H9 (cell line): ENCODE measurements around the gene MEP1A. TPM values are rescaled to one million over a fixed set of nuclear protein-coding genes. Genes with fewer than 3 reads are reported as not detected.
"Not testable (repeated sequence)": the region's sequence is repeated elsewhere in the genome, so short reads cannot be mapped to it uniquely, and the experiment has no call there.

Experiments
- DNase-seq: peaks from one replicate; pipeline ENCODE4 v3.0.0-alpha.2; 2017
- H2AFZ ChIP-seq: one replicate; pipeline ENCODE4 v1.6.1; 2013; ENCODE audit warnings: mild to moderate bottlenecking, low read length, control low read depth, moderate library complexity
- H2AK5ac ChIP-seq: 2 replicates; pipeline ENCODE4 v1.6.1; 2013; ENCODE audit warnings: low read length, control low read depth, mixed read lengths; ENCODE audit not compliant: insufficient read length
- H2BK120ac ChIP-seq: one replicate; pipeline ENCODE4 v1.6.1; 2013; ENCODE audit warnings: low read depth, mild to moderate bottlenecking, low read length, control low read depth, inconsistent platforms; ENCODE audit not compliant: poor library complexity, severe bottlenecking
- H2BK12ac ChIP-seq: 2 replicates; pipeline ENCODE4 v1.6.1; 2013; ENCODE audit warnings: low read length, control low read depth, mixed read lengths, low read depth; ENCODE audit not compliant: insufficient read length
- H2BK15ac ChIP-seq: 2 replicates; pipeline ENCODE4 v1.6.1; 2013; ENCODE audit warnings: low read depth, low read length, control low read depth
- H2BK20ac ChIP-seq: one replicate; pipeline ENCODE4 v1.6.1; 2013; ENCODE audit warnings: low read depth, mild to moderate bottlenecking, low read length, control low read depth, inconsistent platforms; ENCODE audit not compliant: poor library complexity, severe bottlenecking
- H2BK5ac ChIP-seq: 2 replicates; pipeline ENCODE4 v1.6.1; 2013; ENCODE audit warnings: low read length, control low read depth, mixed read lengths; ENCODE audit not compliant: insufficient read length
- H3K14ac ChIP-seq: 2 replicates; pipeline ENCODE4 v1.6.1; 2013; ENCODE audit warnings: low read length, control low read depth; ENCODE audit not compliant: insufficient read depth
- H3K18ac ChIP-seq: 2 replicates; pipeline ENCODE4 v1.6.1; 2013; ENCODE audit warnings: low read depth, mild to moderate bottlenecking, mixed read lengths, low read length, control low read depth; ENCODE audit not compliant: insufficient read length
- H3K23ac ChIP-seq: 2 replicates; pipeline ENCODE4 v1.6.1; 2013; ENCODE audit warnings: low read length, control low read depth, mixed read lengths, low read depth; ENCODE audit not compliant: insufficient read length
- H3K23me2 ChIP-seq: 2 replicates; pipeline ENCODE4 v1.6.1; 2013; ENCODE audit warnings: low read depth, mild to moderate bottlenecking, mixed read lengths, low read length, control low read depth; ENCODE audit not compliant: insufficient read length, poor library complexity, severe bottlenecking
- H3K27ac ChIP-seq: 2 replicates; pipeline ENCODE4 v1.5.1; 2013; ENCODE audit warnings: low read length, control low read depth, mixed read lengths, low read depth; ENCODE audit not compliant: insufficient read length
- H3K27me3 ChIP-seq: 2 replicates; pipeline ENCODE4 v1.6.1; 2013; ENCODE audit warnings: low read length, control low read depth, inconsistent platforms; ENCODE audit not compliant: insufficient read depth
- H3K4ac ChIP-seq: 2 replicates; pipeline ENCODE4 v1.6.1; 2013; ENCODE audit warnings: low read depth, mild to moderate bottlenecking, control low read depth, inconsistent platforms, low read length, moderate library complexity
- H3K4me1 ChIP-seq: 2 replicates; pipeline ENCODE4 v1.6.1; 2013; ENCODE audit warnings: low read length, control low read depth, inconsistent platforms; ENCODE audit not compliant: insufficient read depth
- H3K4me2 ChIP-seq: 2 replicates; pipeline ENCODE4 v1.6.1; 2013; ENCODE audit warnings: low read length, control low read depth, mixed read lengths; ENCODE audit not compliant: insufficient read length, insufficient read depth
- H3K56ac ChIP-seq: 2 replicates; pipeline ENCODE4 v1.6.1; 2013; ENCODE audit warnings: low read depth, mild to moderate bottlenecking, mixed read lengths, low read length, control low read depth; ENCODE audit not compliant: insufficient read length
- H3K79me1 ChIP-seq: 2 replicates; pipeline ENCODE4 v1.6.1; 2013; ENCODE audit warnings: low read depth, mild to moderate bottlenecking, moderate library complexity, low read length, control low read depth, inconsistent platforms; ENCODE audit not compliant: insufficient read depth, poor library complexity, severe bottlenecking
- H3K79me2 ChIP-seq: 2 replicates; pipeline ENCODE4 v1.6.1; 2013; ENCODE audit warnings: low read length, control low read depth, inconsistent platforms; ENCODE audit not compliant: insufficient read depth
- H3K9ac ChIP-seq: 2 replicates; pipeline ENCODE4 v1.6.1; 2013; ENCODE audit warnings: low read length, control low read depth, mixed read lengths; ENCODE audit not compliant: insufficient read length; ENCODE audit errors: extremely low read depth
- H3K9me3 ChIP-seq: one replicate; pipeline ENCODE4 v1.6.1; 2013; ENCODE audit warnings: low read depth, low read length, inconsistent platforms; ENCODE audit not compliant: control insufficient read depth
- H3T11ph ChIP-seq: one replicate; pipeline ENCODE4 v1.6.1; 2013; ENCODE audit warnings: mild to moderate bottlenecking, low read length, control low read depth, inconsistent platforms
- H4K20me1 ChIP-seq: one replicate; pipeline ENCODE4 v1.6.1; 2013; ENCODE audit not compliant: control insufficient read depth, insufficient read length, insufficient read depth
- H4K5ac ChIP-seq: 2 replicates; pipeline ENCODE4 v1.6.1; 2013; ENCODE audit warnings: low read depth, mild to moderate bottlenecking, mixed read lengths, low read length, control low read depth; ENCODE audit not compliant: insufficient read length
- H4K8ac ChIP-seq: replicated peaks from 2 replicates; pipeline ENCODE4 v1.6.1; 2013; ENCODE audit warnings: low read length, control low read depth, mixed read lengths, low read depth; ENCODE audit not compliant: insufficient read length
- H4K91ac ChIP-seq: 2 replicates; pipeline ENCODE4 v1.6.1; 2013; ENCODE audit warnings: low read depth, mild to moderate bottlenecking, moderate library complexity, mixed read lengths, low read length, control low read depth; ENCODE audit not compliant: insufficient read length
- H3K27ac Mint-ChIP-seq, 3 experiments: 2 replicates in 2 of 3; 3 replicates in 1 of 3; pipeline ENCODE4 v1.8.0; 2020 to 2021; ENCODE audit warnings: mixed read lengths in 3 of 3, mild to moderate bottlenecking in 1 of 3, moderate library complexity in 1 of 3
- H3K27me3 Mint-ChIP-seq: 2 replicates; pipeline ENCODE4 v1.8.0; 2021; ENCODE audit warnings: low read depth, mild to moderate bottlenecking, moderate library complexity, mixed read lengths
- H3K36me3 Mint-ChIP-seq, 3 experiments: 2 replicates in 2 of 3; 3 replicates in 1 of 3; pipeline ENCODE4 v1.8.0; 2020 to 2021; ENCODE audit warnings: low read depth in 3 of 3, mixed read lengths in 3 of 3; ENCODE audit not compliant: insufficient read depth in 1 of 3
- H3K4me1 Mint-ChIP-seq, 2 experiments: 2 replicates each; pipeline ENCODE4 v1.8.0; 2020; ENCODE audit warnings: mixed read lengths in 2 of 2
- H3K4me3 Mint-ChIP-seq, 2 experiments: 2 replicates in 1 of 2; 3 replicates in 1 of 2; pipeline ENCODE4 v1.8.0; 2020 to 2021; ENCODE audit warnings: mild to moderate bottlenecking in 2 of 2, mixed read lengths in 2 of 2, moderate library complexity in 1 of 2
- H3K9me3 Mint-ChIP-seq, 2 experiments: 2 replicates in 1 of 2; 3 replicates in 1 of 2; pipeline ENCODE4 v1.8.0; 2020; ENCODE audit warnings: mild to moderate bottlenecking in 2 of 2, mixed read lengths in 2 of 2, moderate library complexity in 1 of 2
- CTCF ChIP-seq: fragments of 200-600 bp; sonication (generic); conservative IDR thresholded peaks from 3 replicates; pipeline ENCODE4 v1.8.0; 2021; ENCODE audit warnings: antibody characterized with exemption, mild to moderate bottlenecking
- WGBS: extraction: QIAGEN DNeasy Blood & Tissue Kit; methylation state at CpG from one replicate; pipeline ENCODE4 v1.1.7; 2013; ENCODE audit warnings: missing lambda C conversion rate, low lambda C conversion rate, mixed read lengths; ENCODE audit not compliant: insufficient read length; ENCODE audit errors: extremely low coverage; 5-methylcytosine and 5-hydroxymethylcytosine counted together
- total RNA-seq: library from RNA; stranded (reverse); gene quantifications from 2 replicates; pipeline ENCODE4 v1.2.1, GENCODE V29; 2021

MEP1A gene
- total RNA-seq, 1 experiment from 2014 or later: not detected

GRCh38 chr6:46838033-46838432 lies 44.8 kb downstream of the MEP1A start:
- Histone ChIP-seq H3K27me3 (no peaks in the 10 kb centered on the region), H2BK15ac (no peak overlapping the region), H2AK5ac (no peak overlapping the region), H3K23ac (no peak overlapping the region), H2BK5ac (no peak overlapping the region), H3K79me1 (no peaks in the 10 kb centered on the region), H3K4me1 (no peaks in the 10 kb centered on the region), H2BK120ac (no peak overlapping the region), H4K8ac (no peak overlapping the region), H4K5ac (no peak overlapping the region), H4K91ac (no peak overlapping the region), H3K9ac (no peak overlapping the region), H2BK12ac (no peak overlapping the region), H3K18ac (no peak overlapping the region), H3K56ac (no peak overlapping the region), H3K4me2 (no peak overlapping the region), H3K79me2 (no peaks in the 10 kb centered on the region), H2AFZ (no peak overlapping the region), H4K20me1 (no peaks in the 10 kb centered on the region), H3K27ac (no peak overlapping the region), H3T11ph (no peak overlapping the region), H3K14ac (no peak overlapping the region), H2BK20ac (no peak overlapping the region), H3K23me2 (no peaks in the 10 kb centered on the region), H3K9me3 (no peaks in the 10 kb centered on the region), H3K4ac (no peak overlapping the region)
- Mint-ChIP-seq H3K4me1 (no peaks in the 10 kb centered on the region), H3K9me3 (peaks cover 22 to 27% of the 10 kb centered on the region in 2 experiments), H3K36me3 (peaks cover 11 to 20% (median 12%) of the 10 kb centered on the region in 3 experiments), H3K27ac (no peak overlapping the region), H3K4me3 (no peak overlapping the region), H3K27me3 (peaks cover 4% of the 10 kb centered on the region; the same call in 1 of the 2 replicates)
- no CpG with 5 or more reads among the region's 2 CpGs for WGBS
- no peak for TF ChIP-seq CTCF
- no peak for DNase-seq

GRCh38 chr6:46842252-46842846 lies 49.2 kb downstream of the MEP1A start:
- H3K56ac ChIP-seq, H4K20me1 ChIP-seq, H3K79me1 ChIP-seq, H3K4me1 Mint-ChIP-seq, H2BK12ac ChIP-seq, H3T11ph ChIP-seq, H2BK5ac ChIP-seq, H2AK5ac ChIP-seq, H3K9me3 ChIP-seq, H3K4me2 ChIP-seq, H3K79me2 ChIP-seq, H2BK15ac ChIP-seq, H3K14ac ChIP-seq, H4K5ac ChIP-seq, H3K27ac Mint-ChIP-seq, DNase-seq, H3K4ac ChIP-seq, H3K23ac ChIP-seq, H4K8ac ChIP-seq, H3K9ac ChIP-seq, H2BK20ac ChIP-seq, H3K4me3 Mint-ChIP-seq, H2AFZ ChIP-seq, H4K91ac ChIP-seq, H3K27me3 ChIP-seq, H3K27me3 Mint-ChIP-seq, H3K23me2 ChIP-seq, H3K27ac ChIP-seq, H2BK120ac ChIP-seq, H3K18ac ChIP-seq, H3K4me1 ChIP-seq: not testable (repeated sequence)
- Mint-ChIP-seq H3K36me3 (peaks cover 11 to 21% (median 13%) of the 10 kb centered on the region in 3 experiments), H3K9me3 (peaks cover 24 to 34% of the 10 kb centered on the region in 2 experiments)
- WGBS: no CpG with 5 or more reads among the region's 6 CpGs
